ENCODE data around the gene B3GALNT2. TPM values are rescaled to one million over a fixed set of nuclear protein-coding genes. Genes with fewer than 3 reads are reported as not detected.
"Not testable (repeated sequence)": the region's sequence is repeated elsewhere in the genome, so short reads cannot be mapped to it uniquely, and the experiment has no call there.

The B3GALNT2 gene
- total RNA-seq = 10 to 100 TPM; 11.0 to 27.3 (median 22.1) TPM

DNA sequence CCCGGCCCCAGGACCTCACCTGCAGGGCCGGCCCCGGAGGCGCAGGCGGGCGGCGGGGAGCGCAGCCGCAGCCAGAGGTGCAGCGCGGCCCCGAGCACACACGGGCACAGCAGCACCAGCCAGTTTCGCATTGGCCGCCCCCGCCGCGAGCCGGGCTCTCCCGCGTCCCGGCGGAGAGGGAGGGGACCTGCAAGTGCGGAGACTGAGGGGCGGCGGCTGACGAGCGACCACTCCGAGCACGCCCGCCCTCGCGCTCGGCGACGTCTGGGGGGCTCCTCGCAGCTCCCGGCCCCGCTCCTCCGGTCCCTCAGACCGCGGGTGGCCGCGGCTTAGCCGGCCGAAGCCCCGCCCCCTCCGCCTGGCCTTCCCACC is at the start of gene B3GALNT2:
B3GALNT2 (minus strand) TSS at position 331 of the 372 bp plus-strand sequence; CDS start at position 131, 200 bp downstream.
- Histone ChIP-seq H3K4me3 (peak within 1 kb of the TSS; percentile 67 to 92 (median 84)), H3K4me1 (peaks cover 12 to 15% (median 13%) of the 10 kb centered on the region in 4 donors), H3K27ac (peak within 1 kb of the TSS; percentile 96 to 99 (median 98)), H3K27me3 (no peaks in the 10 kb centered on the region), H3K36me3 (no peaks in the 10 kb centered on the region), H3K9me3 (no peaks in the 10 kb centered on the region)
- ATAC-seq (ENCODE audit: low FRiP score in 2 of 2) = peak in 1 of 2 donors; percentile 68
- 0% methylated on average over 4 to 14 of the region's 48 CpGs for WGBS, 2 donors
- no peak for DNase-seq
- TF ChIP-seq, protein P1, sequence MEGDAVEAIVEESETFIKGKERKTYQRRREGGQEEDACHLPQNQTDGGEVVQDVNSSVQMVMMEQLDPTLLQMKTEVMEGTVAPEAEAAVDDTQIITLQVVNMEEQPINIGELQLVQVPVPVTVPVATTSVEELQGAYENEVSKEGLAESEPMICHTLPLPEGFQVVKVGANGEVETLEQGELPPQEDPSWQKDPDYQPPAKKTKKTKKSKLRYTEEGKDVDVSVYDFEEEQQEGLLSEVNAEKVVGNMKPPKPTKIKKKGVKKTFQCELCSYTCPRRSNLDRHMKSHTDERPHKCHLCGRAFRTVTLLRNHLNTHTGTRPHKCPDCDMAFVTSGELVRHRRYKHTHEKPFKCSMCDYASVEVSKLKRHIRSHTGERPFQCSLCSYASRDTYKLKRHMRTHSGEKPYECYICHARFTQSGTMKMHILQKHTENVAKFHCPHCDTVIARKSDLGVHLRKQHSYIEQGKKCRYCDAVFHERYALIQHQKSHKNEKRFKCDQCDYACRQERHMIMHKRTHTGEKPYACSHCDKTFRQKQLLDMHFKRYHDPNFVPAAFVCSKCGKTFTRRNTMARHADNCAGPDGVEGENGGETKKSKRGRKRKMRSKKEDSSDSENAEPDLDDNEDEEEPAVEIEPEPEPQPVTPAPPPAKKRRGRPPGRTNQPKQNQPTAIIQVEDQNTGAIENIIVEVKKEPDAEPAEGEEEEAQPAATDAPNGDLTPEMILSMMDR (IDR thresholded peaks at IDR 0.05) = no peak
- TF ChIP-seq POLR2A (IDR thresholded peaks at IDR 0.05) = peak; percentile 61 to 90 (median 73)

DNA sequence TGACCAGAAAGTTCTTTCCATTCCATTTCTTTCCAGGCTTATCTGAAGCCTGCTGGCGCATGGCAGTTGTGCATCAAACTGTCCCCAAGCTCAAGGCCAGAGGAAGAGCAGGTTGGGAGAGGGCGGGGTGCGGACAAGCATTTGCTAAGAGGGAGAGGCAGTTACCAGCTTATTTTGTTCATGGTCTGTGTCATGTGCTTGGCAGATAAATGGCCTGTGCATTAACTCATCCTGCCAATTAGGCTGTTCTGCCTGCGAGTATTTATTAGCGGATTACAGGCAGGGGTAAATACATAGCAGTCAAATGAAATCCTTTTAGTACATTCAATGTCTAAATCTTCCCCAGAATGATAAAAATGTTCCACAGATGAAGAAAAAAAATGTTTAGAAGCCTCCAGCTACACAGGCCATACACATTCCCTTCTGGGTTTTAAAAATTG is 48.9 kb upstream of the B3GALNT2 start:
- no peaks in the 10 kb centered on the region for H3K4me1 ChIP-seq
- TF ChIP-seq EP300 (IDR thresholded peaks at IDR 0.05) (no peak), POLR2A (IDR thresholded peaks at IDR 0.05) (no peak), POLR2AphosphoS5 (IDR thresholded peaks at IDR 0.05) (no peak)
- TF ChIP-seq, protein P1 (IDR thresholded peaks at IDR 0.05) = no peak
- no peak for ATAC-seq (ENCODE audit: low FRiP score in 2 of 2)
- no peak overlapping the region for H3K4me3 ChIP-seq
- H3K9me3 ChIP-seq = no peaks in the 10 kb centered on the region
- DNase-seq = no peak
- H3K27me3 ChIP-seq = no peaks in the 10 kb centered on the region
- 89 to 90% methylated on average over 5 of the region's 5 CpGs for WGBS, 2 donors
- no peaks in the 10 kb centered on the region for H3K36me3 ChIP-seq
- H3K27ac ChIP-seq = no peak overlapping the region

DNA sequence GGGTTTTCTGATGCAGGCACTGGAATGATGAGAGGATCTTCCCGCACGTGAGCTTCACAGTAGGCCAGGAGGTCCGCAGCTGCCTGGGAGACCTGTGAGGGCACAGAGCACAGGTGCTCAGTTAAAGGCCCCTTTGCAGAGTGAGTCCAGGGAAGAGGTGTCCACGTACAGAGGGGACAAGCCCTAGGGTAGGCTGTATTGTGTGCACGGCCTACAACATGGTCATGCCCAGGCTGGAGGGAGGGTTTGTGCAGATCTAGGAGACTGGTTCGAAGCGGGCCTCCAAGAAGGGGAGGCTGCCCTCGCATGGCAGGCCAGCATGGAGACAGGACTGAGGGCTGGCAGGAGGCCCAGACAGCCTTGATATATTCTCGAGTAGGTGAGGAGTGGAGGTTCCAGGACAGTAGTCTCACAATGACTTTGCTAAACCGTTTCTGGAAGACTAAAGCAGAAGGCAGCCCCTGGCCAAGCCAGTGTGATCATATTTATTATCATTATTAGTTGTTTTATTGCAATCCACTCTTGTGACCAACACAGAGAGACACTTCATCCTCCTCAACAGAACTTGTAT is 48.0 kb upstream of the B3GALNT2 start:
- H3K9me3 ChIP-seq = no peaks in the 10 kb centered on the region
- TF ChIP-seq EP300 (IDR thresholded peaks at IDR 0.05) = no peak
- TF ChIP-seq, protein P1 (IDR thresholded peaks at IDR 0.05) = no peak
- TF ChIP-seq POLR2AphosphoS5 (IDR thresholded peaks at IDR 0.05) = no peak
- TF ChIP-seq POLR2A (IDR thresholded peaks at IDR 0.05) = no peak
- DNase-seq (no peak), ATAC-seq (ENCODE audit: low FRiP score in 2 of 2) (peak in 1 of 2 donors; percentile 19)
- WGBS, 2 donors = 77 to 80% methylated on average over 10 of the region's 10 CpGs
- H3K4me1 ChIP-seq = no peaks in the 10 kb centered on the region
- H3K36me3 ChIP-seq = no peaks in the 10 kb centered on the region
- no peaks in the 10 kb centered on the region for H3K27me3 ChIP-seq
- H3K27ac ChIP-seq = no peak overlapping the region
- H3K4me3 ChIP-seq = no peak overlapping the region

DNA sequence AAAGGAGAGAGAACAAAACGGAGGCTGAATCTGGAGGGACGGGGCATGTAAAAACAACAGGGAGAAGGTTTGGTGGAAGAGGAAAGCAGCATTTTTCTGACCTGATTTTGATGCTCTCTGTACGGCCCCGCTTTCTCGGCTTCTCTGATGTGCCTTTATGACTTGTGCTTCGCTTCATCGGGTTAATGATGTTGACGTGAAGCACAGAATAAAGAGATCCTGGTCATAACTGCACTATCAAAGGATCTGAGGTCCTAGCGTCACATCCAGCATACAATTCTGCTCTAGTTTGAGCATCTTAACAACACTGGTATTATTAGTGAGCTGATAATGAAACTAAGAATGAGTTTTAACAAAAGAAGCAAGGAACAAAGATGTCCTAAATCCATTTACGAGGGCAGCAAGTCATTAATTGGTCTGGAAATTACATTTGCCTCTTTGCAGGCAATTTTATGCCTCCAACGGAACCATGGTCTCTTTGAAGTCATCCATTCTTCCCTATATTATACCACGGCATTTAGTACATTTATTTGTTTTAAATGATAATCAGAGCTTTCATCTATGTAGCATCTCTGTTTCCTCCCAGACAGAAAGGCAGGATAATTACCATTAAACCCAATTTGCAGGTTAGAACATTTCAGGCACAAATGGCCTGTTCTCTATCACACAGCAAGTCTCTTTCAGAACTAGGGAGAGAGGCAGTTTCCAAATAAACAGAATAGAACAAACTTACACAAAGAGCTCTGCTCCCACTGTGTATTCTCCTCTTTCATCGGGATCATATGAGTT is 45.3 kb upstream of the B3GALNT2 start:
- 80 to 83% methylated on average over 13 of the region's 13 CpGs for WGBS, 2 donors

DNA sequence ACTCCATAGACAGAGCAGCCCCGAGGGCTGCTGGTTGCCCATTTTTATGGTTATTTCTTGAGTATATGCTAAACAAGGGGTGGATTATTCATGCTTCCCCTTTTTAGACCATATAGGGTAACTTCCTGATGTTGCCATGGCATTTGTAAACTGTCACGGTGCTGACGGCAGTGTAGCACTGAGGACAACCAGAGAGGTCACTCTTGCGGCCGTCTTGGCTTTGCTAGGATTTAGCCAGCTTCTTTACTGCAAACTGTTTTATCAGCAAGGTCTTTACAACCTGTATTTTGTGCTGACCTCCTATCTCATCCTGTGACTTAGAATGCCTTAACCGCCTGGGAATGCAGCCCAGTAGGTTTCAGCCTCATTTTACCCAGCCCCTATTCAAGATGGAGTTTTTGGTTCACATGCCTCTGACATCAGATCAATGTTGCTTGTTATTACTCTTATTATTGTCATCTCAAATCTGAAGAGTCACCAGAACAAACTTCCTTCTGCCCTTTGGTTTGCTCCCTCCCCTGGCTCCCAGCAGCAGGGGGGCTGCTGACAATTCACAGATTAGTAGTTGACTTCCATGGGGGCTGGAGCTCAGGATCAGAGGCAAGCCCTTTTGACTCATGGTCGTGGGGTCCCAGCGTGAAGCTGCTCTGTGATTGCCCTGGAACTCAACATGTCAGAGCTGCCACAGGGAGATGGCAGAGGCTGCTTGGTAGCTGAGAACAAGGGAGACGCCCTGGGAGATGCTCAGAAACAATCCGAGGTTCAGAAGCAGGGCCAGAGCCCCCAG is 42.3 kb upstream of the B3GALNT2 start:
- 54 to 57% methylated on average over 10 of the region's 10 CpGs for WGBS, 2 donors
- H3K27ac ChIP-seq; H3K27me3 ChIP-seq; H3K9me3 ChIP-seq; ATAC-seq (ENCODE audit: low FRiP score in 2 of 2); H3K4me1 ChIP-seq; H3K4me3 ChIP-seq; H3K36me3 ChIP-seq: not testable (repeated sequence)
- peak in 1 of 2 donors; percentile 25 for DNase-seq

More for the DNA sequence above, 45.3 kb upstream of the B3GALNT2 start:
- Histone ChIP-seq H3K36me3 (no peaks in the 10 kb centered on the region), H3K27ac (no peak overlapping the region), H3K4me3 (no peak overlapping the region), H3K4me1 (no peaks in the 10 kb centered on the region), H3K27me3 (no peaks in the 10 kb centered on the region), H3K9me3 (no peaks in the 10 kb centered on the region)
- no peak for DNase-seq
- ATAC-seq (ENCODE audit: low FRiP score in 2 of 2) = no peak
- TF ChIP-seq, protein P1 (IDR thresholded peaks at IDR 0.05) = no peak
- TF ChIP-seq POLR2A (IDR thresholded peaks at IDR 0.05) (no peak), POLR2AphosphoS5 (IDR thresholded peaks at IDR 0.05) (no peak), EP300 (IDR thresholded peaks at IDR 0.05) (no peak)

Data from upper lobe of left lung (tissue), 6 donors.